Ecto neural progenitor cell (in vitro differentiated cells): ENCODE results near the gene H6PD.
"Not testable (repeated sequence)": the region's sequence is repeated elsewhere in the genome, so short reads cannot be mapped to it uniquely, and the experiment has no call there.

Experiments
- DNase-seq: peaks from one replicate; pipeline ENCODE4 v3.0.0-alpha.2; 2018; ENCODE audit warnings: low spot score

H6PD gene

GRCh38 chr1:9299571-9300541, 65.3 kb downstream of the H6PD start:
- DNase-seq = not testable (repeated sequence)

GRCh38 chr1:9300573-9300972, 66.0 kb downstream of the H6PD start:
- DNase-seq = no peak

GRCh38 chr1:9302745-9303524, 68.4 kb downstream of the H6PD start:
- no peak for DNase-seq

GRCh38 chr1:9303916-9304315, 69.3 kb downstream of the H6PD start:
- no peak for DNase-seq

- DNase-seq = no peak
Observed at GRCh38 chr1:9305216-9305615, 70.6 kb downstream of the H6PD start.

GRCh38 chr1:9306006-9306405, 71.4 kb downstream of the H6PD start:
- DNase-seq = no peak

GRCh38 chr1:9307303-9307702, 72.7 kb downstream of the H6PD start:
- no peak for DNase-seq

- no peak for DNase-seq
Observed at GRCh38 chr1:9308236-9308785, 73.7 kb downstream of the H6PD start.

- DNase-seq = no peak
Observed at GRCh38 chr1:9309080-9309479, 74.5 kb downstream of the H6PD start.

GRCh38 chr1:9309991-9310390, 75.4 kb downstream of the H6PD start:
- DNase-seq = no peak

- no peak for DNase-seq
Observed at GRCh38 chr1:9311029-9311428, 76.5 kb downstream of the H6PD start.

GRCh38 chr1:9311479-9311878, 76.9 kb downstream of the H6PD start:
- no peak for DNase-seq

GRCh38 chr1:9312168-9312720, 77.7 kb downstream of the H6PD start:
- DNase-seq = no peak

- DNase-seq = no peak
Observed at GRCh38 chr1:9313576-9313975, 79.0 kb downstream of the H6PD start.

- DNase-seq = no peak
Observed at GRCh38 chr1:9314111-9314510, 79.5 kb downstream of the H6PD start.

GRCh38 chr1:9314711-9315379, 80.3 kb downstream of the H6PD start:
- DNase-seq = no peak

- DNase-seq = no peak
Observed at GRCh38 chr1:9315411-9316079, 81.0 kb downstream of the H6PD start.

GRCh38 chr1:9316080-9316444, 81.5 kb downstream of the H6PD start:
- no peak for DNase-seq

- DNase-seq = no peak
Observed at GRCh38 chr1:9316512-9316911, 81.9 kb downstream of the H6PD start.

GRCh38 chr1:9317072-9317471, 82.5 kb downstream of the H6PD start:
- DNase-seq = no peak
